IPS-15b (cell line): ENCODE results near the gene MS4A14.

ENCODE experiments used
- H3K27me3 ChIP-seq: one replicate; pipeline ENCODE4 v1.6.1; 2013; ENCODE audit warnings: low read length; ENCODE audit not compliant: control insufficient read depth, insufficient read depth
- H3K36me3 ChIP-seq: one replicate; pipeline ENCODE4 v1.6.1; 2013; ENCODE audit warnings: low read length; ENCODE audit not compliant: control insufficient read depth, insufficient read depth
- H3K4me1 ChIP-seq: one replicate; pipeline ENCODE4 v1.6.1; 2013; ENCODE audit warnings: mild to moderate bottlenecking, low read length; ENCODE audit not compliant: control insufficient read depth, insufficient read depth
- H3K4me3 ChIP-seq: one replicate; pipeline ENCODE4 v1.5.1; 2013; ENCODE audit warnings: low read depth, low read length
- H3K9ac ChIP-seq: one replicate; pipeline ENCODE4 v1.6.1; 2013; ENCODE audit warnings: low read depth, mild to moderate bottlenecking, low read length
- H3K9me3 ChIP-seq: one replicate; pipeline ENCODE4 v1.6.1; 2013; ENCODE audit warnings: mild to moderate bottlenecking, low read length; ENCODE audit not compliant: control insufficient read depth, insufficient read depth

The MS4A14 gene

DNA sequence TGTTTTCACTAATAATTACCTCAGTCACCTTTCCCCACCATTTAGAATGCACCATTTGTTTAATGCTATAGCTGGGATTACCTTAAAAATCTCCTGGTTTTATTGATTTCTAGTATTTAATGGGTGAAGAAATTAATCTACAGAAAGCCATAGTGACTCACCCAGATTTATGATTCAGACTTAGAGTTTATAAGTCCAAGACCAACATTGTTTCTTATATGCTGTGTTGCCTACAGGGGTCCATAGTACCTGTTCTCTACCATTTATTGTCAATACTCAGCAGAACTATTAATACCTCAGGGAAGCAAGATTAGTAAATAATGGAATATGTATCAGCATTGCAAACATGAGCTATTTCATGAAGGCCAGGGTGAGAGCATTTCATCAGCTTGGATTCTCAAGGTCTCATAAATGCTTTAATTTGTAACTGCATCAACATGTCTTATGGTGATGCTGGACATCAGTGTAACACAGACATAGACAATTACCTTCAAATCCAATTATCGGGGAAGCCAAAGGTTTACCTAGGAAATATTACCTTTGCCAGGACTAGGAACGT is 25.9 kb upstream of the MS4A14 start:
- Histone ChIP-seq H3K4me1 (no peaks in the 10 kb centered on the region), H3K9me3 (no peaks in the 10 kb centered on the region), H3K36me3 (no peaks in the 10 kb centered on the region), H3K4me3 (no peak overlapping the region), H3K9ac (no peak overlapping the region), H3K27me3 (no peaks in the 10 kb centered on the region)

DNA sequence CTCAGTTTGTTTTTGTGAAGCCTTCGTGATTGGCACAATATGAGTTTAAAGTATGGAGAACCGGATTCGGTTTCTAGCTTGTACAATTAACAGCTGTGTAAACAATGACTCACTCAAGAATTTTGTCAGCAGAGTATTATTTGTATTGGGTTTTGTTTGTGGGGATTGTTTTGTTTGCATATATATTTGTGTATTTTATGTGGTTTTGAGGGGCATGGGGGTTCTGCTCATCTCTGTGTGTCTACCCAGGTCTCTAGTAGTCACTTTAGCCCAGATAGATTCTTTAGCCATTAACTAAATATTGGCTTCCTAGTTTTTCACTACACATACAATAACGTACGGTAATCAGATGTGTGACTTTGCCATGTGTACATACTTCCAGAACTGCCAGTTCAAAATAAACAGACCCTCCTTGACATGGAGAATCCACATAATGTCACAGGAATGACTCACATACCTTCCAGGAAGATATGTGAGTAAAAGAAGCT is 25.4 kb upstream of the MS4A14 start:
- Histone ChIP-seq H3K4me3 (no peak overlapping the region), H3K27me3 (no peaks in the 10 kb centered on the region), H3K36me3 (no peaks in the 10 kb centered on the region), H3K4me1 (no peaks in the 10 kb centered on the region), H3K9ac (no peak overlapping the region), H3K9me3 (no peaks in the 10 kb centered on the region)

DNA sequence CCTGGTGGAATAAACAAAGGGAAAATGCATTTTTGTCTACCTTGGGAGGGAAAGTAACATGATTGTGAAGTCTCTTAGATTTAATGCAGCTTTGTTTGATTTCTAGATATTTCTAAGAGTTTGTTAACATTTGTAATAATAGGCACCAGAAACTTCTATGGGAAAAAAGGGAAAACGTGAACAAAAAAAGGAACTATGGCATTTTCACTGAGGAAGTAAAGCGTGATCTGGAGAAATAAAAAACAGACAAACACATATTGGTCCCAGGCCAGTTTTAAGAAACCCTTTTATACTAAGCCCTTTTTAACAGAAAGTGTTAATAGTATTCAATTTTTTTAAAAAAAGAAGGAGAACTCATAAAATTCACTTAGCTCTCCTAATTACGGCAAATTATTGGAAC is 24.9 kb upstream of the MS4A14 start:
- no peak overlapping the region for H3K4me3 ChIP-seq
- H3K4me1 ChIP-seq = no peaks in the 10 kb centered on the region
- H3K36me3 ChIP-seq = no peaks in the 10 kb centered on the region
- H3K9me3 ChIP-seq = no peaks in the 10 kb centered on the region
- H3K27me3 ChIP-seq = no peaks in the 10 kb centered on the region
- no peak overlapping the region for H3K9ac ChIP-seq

DNA sequence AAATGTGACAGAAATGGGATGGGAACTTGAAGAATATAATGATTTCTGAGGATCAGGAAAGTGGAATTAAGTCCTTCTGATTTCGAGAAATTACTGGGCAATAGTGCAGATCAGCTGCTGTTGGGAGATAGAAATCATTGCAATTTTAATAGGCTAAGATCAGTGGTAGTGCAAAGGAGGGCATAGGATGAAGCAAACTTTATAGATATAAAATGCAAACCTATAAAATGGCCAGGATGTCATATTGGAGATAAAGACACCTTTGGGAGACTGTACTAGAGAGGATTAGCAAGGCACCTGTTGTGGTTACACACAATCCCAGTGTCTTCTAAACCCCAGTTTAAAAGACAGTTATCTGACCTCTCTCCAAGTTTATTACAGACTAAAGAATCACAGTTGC is 24.4 kb upstream of the MS4A14 start:
- H3K27me3 ChIP-seq = no peaks in the 10 kb centered on the region
- no peaks in the 10 kb centered on the region for H3K4me1 ChIP-seq
- no peak overlapping the region for H3K9ac ChIP-seq
- no peaks in the 10 kb centered on the region for H3K36me3 ChIP-seq
- H3K4me3 ChIP-seq = no peak overlapping the region
- H3K9me3 ChIP-seq = no peaks in the 10 kb centered on the region

DNA sequence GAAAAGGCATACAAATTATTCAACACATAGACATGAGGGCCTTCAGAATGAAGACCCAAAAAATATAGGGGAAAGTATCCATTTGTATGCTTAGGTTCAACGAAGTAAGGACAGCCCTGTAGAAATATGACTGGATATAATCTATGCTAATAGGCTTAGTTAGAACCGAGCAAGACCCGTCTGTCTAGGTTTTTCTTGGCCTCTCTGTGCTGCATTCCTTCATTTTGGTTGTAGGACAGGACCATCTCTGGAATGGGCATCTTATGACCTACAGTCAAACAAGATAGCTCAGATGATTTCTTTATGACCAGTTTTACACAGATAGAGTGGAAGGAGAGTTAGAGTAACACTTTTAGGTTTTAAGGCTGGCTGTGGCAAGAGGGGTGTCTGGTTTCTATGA is 23.5 kb upstream of the MS4A14 start:
- H3K4me1 ChIP-seq = no peaks in the 10 kb centered on the region
- no peaks in the 10 kb centered on the region for H3K27me3 ChIP-seq
- H3K9ac ChIP-seq = no peak overlapping the region
- no peak overlapping the region for H3K4me3 ChIP-seq
- H3K36me3 ChIP-seq = no peaks in the 10 kb centered on the region
- H3K9me3 ChIP-seq = no peaks in the 10 kb centered on the region

DNA sequence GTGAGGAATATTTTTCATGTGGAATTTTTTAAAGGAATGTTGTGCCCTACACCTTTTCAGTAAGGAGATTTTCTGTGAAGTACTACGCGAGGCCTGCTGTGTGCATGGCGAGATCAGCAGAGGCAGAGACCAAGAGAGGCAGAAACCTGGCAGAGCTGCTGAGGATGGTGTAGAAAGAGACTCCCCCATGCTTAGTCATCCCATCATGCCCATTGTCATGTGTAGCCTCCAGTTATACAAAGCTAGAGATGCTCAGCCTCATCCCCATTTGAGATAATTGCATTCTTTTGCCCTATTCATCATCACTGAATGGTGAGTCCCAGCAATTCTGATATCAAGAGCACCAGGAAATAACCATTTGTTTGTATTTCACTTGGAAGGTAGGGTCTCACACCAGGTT is 20.9 kb upstream of the MS4A14 start:
- H3K4me1 ChIP-seq = no peaks in the 10 kb centered on the region
- no peak overlapping the region for H3K9ac ChIP-seq
- no peak overlapping the region for H3K4me3 ChIP-seq
- no peaks in the 10 kb centered on the region for H3K36me3 ChIP-seq
- H3K9me3 ChIP-seq = no peaks in the 10 kb centered on the region
- H3K27me3 ChIP-seq = no peaks in the 10 kb centered on the region

DNA sequence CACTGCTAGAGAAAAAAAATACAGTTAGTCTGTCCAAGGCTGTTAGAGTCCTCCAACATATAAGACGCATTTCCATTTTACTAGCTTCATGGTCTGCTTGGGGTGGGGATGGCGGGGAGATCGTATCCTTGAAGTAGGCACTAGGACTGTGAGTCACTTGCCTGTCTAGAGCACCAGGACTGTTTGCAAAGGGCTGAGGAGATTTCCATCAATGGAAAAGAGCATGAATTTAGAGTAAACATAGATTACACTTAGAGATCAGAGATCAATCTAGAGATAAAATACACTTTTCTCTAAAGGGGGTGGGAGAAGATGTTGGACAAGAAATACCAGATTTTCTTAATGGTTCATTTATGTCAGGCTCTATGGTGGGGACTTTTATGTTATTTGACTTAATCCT is 19.7 kb upstream of the MS4A14 start:
- no peak overlapping the region for H3K9ac ChIP-seq
- H3K36me3 ChIP-seq = no peaks in the 10 kb centered on the region
- no peaks in the 10 kb centered on the region for H3K4me1 ChIP-seq
- no peaks in the 10 kb centered on the region for H3K27me3 ChIP-seq
- H3K4me3 ChIP-seq = no peak overlapping the region
- no peaks in the 10 kb centered on the region for H3K9me3 ChIP-seq

DNA sequence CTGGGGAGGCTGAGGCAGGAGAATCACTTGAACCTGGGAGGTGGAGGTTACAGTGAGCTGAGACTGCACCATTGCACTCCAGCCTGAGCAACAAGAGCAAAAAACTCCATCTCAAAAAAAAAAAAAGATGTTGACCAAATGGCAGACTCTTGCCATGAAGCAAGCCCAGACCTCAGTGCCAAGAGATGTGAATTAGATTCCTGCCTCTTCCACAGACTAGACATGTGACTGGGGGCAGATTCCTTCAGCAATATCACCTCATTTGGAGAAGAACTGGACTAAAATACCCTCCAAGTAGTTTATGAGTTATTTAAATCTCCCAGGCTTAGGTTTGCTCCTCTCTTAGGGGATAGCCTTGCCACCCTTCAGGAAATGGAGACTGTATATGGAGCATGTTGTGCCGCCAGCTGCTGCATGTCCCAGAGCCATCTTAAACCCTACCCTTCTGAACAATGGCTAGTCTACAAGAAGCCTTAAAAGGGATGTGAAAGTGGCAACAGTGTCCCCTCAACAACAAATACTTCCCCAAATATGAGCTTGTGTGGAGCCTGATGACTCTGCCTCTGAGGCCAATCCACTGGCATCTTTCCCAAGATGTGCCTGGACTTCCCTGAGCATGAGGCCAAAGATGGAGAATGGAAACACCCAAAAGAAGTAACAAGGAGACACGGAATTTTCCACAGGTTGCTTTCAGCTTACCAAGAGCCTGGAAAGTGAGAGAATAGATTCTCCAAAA is 18.7 kb upstream of the MS4A14 start:
- no peak overlapping the region for H3K9ac ChIP-seq
- no peaks in the 10 kb centered on the region for H3K36me3 ChIP-seq
- no peaks in the 10 kb centered on the region for H3K27me3 ChIP-seq
- no peak overlapping the region for H3K4me3 ChIP-seq
- H3K4me1 ChIP-seq = no peaks in the 10 kb centered on the region
- H3K9me3 ChIP-seq = no peaks in the 10 kb centered on the region

DNA sequence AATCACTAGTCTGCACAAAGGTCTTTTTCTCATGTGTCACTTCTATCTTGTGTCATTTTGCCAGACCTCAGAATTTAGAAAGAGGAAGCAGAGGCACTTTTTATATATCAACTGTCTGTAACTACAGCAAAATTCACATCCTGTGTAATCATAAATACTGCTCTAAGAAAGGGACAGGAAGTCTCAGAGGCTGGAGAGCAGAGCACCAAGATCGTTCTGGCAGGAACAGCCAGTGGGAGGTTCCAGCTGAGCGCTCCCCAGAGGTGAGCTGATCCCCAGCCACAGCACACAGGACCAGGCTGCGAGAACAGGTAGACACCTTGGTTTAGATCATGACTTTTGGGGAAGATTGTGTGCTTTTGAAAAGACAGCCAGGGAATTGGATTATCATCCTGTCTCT is 17.9 kb upstream of the MS4A14 start, which contains the start of gene MS4A7:
TSS of gene MS4A7 (plus strand) at position 179 of the 400 bp plus-strand sequence. CDS start 4,610 bp downstream, outside the sequence.
- no peaks in the 10 kb centered on the region for H3K4me1 ChIP-seq
- H3K9me3 ChIP-seq = no peaks in the 10 kb centered on the region
- H3K9ac ChIP-seq = no peak within 1 kb of the TSS
- H3K27me3 ChIP-seq = no peaks in the 10 kb centered on the region
- H3K4me3 ChIP-seq = no peak within 1 kb of the TSS
- no peaks in the 10 kb centered on the region for H3K36me3 ChIP-seq

DNA sequence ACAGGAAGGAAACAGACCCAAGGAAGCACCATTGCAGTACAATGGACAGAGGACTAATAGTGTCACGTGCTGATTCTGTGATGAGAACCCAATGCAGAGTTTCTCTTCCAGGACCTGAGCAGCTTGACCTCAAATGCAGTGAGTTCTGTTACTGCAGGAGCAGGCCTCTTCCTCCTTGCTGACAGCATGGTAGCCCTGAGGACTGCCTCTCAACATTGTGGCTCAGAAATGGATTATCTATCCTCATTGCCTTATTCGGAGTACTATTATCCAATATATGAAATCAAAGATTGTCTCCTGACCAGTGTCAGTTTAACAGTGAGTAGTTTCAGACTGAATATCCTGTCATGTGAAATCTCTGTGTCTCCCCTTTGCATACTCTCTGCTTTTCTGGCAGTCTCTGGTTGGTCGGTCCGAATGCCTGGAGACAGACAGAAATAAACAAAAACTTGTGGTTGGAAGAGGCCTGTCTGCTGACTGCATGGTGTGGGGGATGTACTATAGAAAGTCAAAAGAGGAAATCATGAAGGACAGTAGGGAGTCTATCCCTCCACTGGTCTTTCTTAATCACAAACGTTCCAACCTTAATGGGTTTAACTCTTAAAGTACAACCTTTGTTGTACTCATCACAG is 6.9 kb upstream of the MS4A14 start:
- H3K9me3 ChIP-seq = no peaks in the 10 kb centered on the region
- no peak overlapping the region for H3K9ac ChIP-seq
- H3K4me3 ChIP-seq = no peak overlapping the region
- H3K27me3 ChIP-seq = no peaks in the 10 kb centered on the region
- H3K4me1 ChIP-seq = no peaks in the 10 kb centered on the region
- no peaks in the 10 kb centered on the region for H3K36me3 ChIP-seq

DNA sequence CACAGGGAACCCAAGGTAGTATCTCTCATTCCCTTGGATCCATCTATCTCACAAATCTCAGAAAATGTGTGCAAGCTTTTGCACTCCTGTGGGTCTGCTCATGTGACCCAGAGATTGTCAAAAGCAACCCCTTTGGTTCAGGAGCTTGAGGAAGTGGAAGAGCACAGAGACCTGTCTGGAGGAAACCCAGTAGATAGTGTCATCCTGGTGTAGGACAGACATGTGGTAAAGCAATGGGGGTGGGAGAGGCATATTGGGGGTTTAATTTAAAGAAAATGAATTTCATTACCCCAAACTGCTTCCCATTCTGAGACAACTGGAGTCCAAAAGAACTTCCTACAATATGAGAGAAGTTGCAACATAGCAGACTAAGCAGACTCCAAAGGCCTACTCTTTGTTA is 5.8 kb upstream of the MS4A14 start:
- no peak overlapping the region for H3K4me3 ChIP-seq
- no peak overlapping the region for H3K9ac ChIP-seq
- H3K27me3 ChIP-seq = no peaks in the 10 kb centered on the region
- H3K4me1 ChIP-seq = no peaks in the 10 kb centered on the region
- H3K9me3 ChIP-seq = no peaks in the 10 kb centered on the region
- H3K36me3 ChIP-seq = no peaks in the 10 kb centered on the region

DNA sequence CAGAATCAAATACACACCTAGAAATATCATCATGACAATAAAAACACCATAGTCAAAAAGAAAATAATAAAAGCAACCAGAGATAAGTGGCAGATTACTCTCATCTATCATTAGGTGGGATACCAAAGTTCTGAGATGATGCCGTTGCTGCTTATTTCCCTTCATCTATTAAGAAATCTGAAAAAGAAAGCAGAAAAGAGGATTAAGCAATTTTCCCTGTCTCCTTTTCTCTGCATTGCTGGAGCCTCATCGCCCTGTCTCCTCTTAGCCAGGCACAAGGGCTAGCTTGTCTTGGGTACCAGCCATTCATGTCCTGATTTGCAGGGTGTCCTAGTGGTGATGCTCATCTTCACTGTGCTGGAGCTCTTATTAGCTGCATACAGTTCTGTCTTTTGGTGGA is 3.9 kb upstream of the MS4A14 start:
- Histone ChIP-seq H3K4me3 (no peak overlapping the region), H3K9me3 (no peaks in the 10 kb centered on the region), H3K27me3 (no peaks in the 10 kb centered on the region), H3K4me1 (no peaks in the 10 kb centered on the region), H3K9ac (no peak overlapping the region), H3K36me3 (no peaks in the 10 kb centered on the region)
